ENCODE data around the gene SH2D3C.
A peak's percentile ranks its signal among the peaks of the same experiment; 100 is the strongest.

Gene SH2D3C

GRCh38 chr9:127715470-127716337 lies 62.8 kb downstream of the SH2D3C start, which contains the start of the genes PTRH1 and TTC16:
Gene PTRH1, minus strand, starts transcription at chr9:127715663. Its CDS starts 24 bp downstream, at chr9:127715639.
Gene TTC16, plus strand, starts transcription at chr9:127716079. Its CDS starts 67 bp downstream, at chr9:127716146.
- DNase-seq (ENCODE audit: low read depth) = peak; percentile 95
- no peak for TF ChIP-seq CTCF (IDR thresholded peaks at IDR 0.05; ENCODE audit: low read length, missing control alignments)
- H3K4me3 ChIP-seq (replicated peaks; ENCODE audit: low read depth, low read length) = peak within 1 kb of the TSS; percentile 85

- no peak for TF ChIP-seq CTCF (IDR thresholded peaks at IDR 0.05; ENCODE audit: low read length, missing control alignments)
- H3K4me3 ChIP-seq (replicated peaks; ENCODE audit: low read depth, low read length) = peak overlapping the region; percentile 85
Measured at GRCh38 chr9:127714951-127715469, 63.5 kb downstream of the SH2D3C start.

GRCh38 chr9:127714020-127714750 lies 64.3 kb downstream of the SH2D3C start:
- TF ChIP-seq CTCF (IDR thresholded peaks at IDR 0.05; ENCODE audit: low read length, missing control alignments) = no peak
- H3K4me3 ChIP-seq (replicated peaks; ENCODE audit: low read depth, low read length) = peak overlapping the region; percentile 85
- no peak for DNase-seq (ENCODE audit: low read depth)

More at GRCh38 chr9:127714951-127715469, 63.5 kb downstream of the SH2D3C start:
- DNase-seq (ENCODE audit: low read depth) = no peak

GRCh38 chr9:127712867-127713266 lies 65.6 kb downstream of the SH2D3C start:
- no peak overlapping the region for H3K4me3 ChIP-seq (replicated peaks; ENCODE audit: low read depth, low read length)
- no peak for DNase-seq (ENCODE audit: low read depth)
- no peak for TF ChIP-seq CTCF (IDR thresholded peaks at IDR 0.05; ENCODE audit: low read length, missing control alignments)

- TF ChIP-seq CTCF (IDR thresholded peaks at IDR 0.05; ENCODE audit: low read length, missing control alignments) = no peak
- DNase-seq (ENCODE audit: low read depth) = no peak
- no peak overlapping the region for H3K4me3 ChIP-seq (replicated peaks; ENCODE audit: low read depth, low read length)
Measured at GRCh38 chr9:127712371-127712770, 66.1 kb downstream of the SH2D3C start.

GRCh38 chr9:127711831-127712274 lies 66.6 kb downstream of the SH2D3C start:
- DNase-seq (ENCODE audit: low read depth) = no peak
- no peak overlapping the region for H3K4me3 ChIP-seq (replicated peaks; ENCODE audit: low read depth, low read length)
- no peak for TF ChIP-seq CTCF (IDR thresholded peaks at IDR 0.05; ENCODE audit: low read length, missing control alignments)
